GM08714 (cell line): ENCODE results near the gene CNKSR3.

Experiments
- H3K4me3 ChIP-seq: fragments of 200-500 bp; sonication (Bioruptor generic); 2 replicates; pipeline ENCODE4 v1.5.1; 2014; ENCODE audit warnings: mild to moderate bottlenecking, low read length, inconsistent platforms
- ZNF274 ChIP-seq: IDR thresholded peaks from 2 replicates; pipeline ENCODE4 v1.6.1; 2012; ENCODE audit warnings: mild to moderate bottlenecking, low read depth, low read length

The CNKSR3 gene

GRCh38 chr6:154466971-154467679 is 43.4 kb downstream of the CNKSR3 start:
- no peak overlapping the region for H3K4me3 ChIP-seq
- TF ChIP-seq ZNF274, result no peak

DNA sequence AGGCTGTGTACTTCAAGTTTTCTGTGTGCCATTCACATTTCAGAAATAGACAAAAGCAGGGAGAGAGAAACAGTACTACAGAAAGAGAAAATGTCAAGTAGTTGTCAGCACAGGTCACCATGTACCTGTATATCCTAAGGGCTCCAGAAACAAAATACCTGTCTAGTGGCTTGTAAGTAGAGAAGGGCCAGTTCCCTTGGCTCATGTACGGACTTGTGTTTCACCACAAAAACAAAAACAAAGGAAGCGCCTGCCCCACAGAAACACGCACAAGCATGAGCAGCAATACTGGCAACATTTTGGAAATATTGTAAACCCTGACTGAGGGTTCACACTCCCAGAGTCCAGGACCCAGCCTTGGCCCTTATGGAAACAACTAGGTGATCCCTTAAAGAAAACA is 44.3 kb downstream of the CNKSR3 start:
- no peak for TF ChIP-seq ZNF274
- H3K4me3 ChIP-seq, result no peak overlapping the region

DNA sequence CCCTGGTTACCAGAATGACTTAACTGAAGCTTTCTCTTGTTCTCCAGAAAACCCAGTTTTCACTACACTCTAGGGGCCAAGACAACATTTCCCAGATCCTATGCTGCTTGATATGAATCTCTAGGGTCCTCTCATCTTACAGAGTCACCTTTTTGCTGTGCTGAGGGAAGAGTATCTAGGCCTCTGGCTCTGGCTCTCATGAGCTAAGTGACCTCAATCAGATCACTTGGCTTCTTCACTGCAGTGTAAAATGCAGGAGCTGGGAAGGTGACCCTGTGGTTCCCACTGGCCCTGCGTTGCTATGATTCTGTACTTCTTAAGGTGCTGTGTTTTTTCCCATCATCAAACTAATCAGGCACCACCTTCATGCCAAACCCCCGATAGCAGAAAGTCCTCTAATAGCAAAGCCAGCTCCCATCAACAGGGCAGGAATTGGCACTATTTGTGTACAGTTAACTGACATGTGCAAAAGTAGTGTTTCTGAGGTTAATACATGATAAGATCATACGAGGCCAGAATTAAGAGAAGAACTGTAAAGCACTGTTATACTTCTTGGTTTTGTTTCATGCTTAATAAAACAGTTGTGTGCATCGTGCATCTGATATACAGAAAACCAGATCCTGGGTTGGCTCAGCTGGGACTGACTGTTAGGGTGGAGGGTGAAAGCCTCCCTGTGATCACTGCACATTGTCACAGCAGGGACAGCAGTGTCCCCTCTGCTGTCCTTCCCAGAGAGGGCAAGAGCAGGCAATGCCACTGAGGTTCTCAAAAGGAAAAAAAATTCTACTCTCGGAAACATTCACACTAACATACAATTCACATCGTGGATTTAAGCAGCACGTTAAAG is 46.7 kb downstream of the CNKSR3 start:
- no peak overlapping the region for H3K4me3 ChIP-seq
- TF ChIP-seq ZNF274, result no peak

GRCh38 chr6:154462425-154462824 is 48.1 kb downstream of the CNKSR3 start:
- no peak for TF ChIP-seq ZNF274
- no peak overlapping the region for H3K4me3 ChIP-seq

- no peak for TF ChIP-seq ZNF274
- no peak overlapping the region for H3K4me3 ChIP-seq
These were observed 49.1 kb downstream of the CNKSR3 start for GRCh38 chr6:154461348-154461747.

- no peak for TF ChIP-seq ZNF274
- H3K4me3 ChIP-seq, result no peak overlapping the region
These were observed 50.0 kb downstream of the CNKSR3 start for GRCh38 chr6:154460306-154461071.

- no peak overlapping the region for H3K4me3 ChIP-seq
- no peak for TF ChIP-seq ZNF274
These were observed 51.0 kb downstream of the CNKSR3 start for GRCh38 chr6:154459513-154459912.

DNA sequence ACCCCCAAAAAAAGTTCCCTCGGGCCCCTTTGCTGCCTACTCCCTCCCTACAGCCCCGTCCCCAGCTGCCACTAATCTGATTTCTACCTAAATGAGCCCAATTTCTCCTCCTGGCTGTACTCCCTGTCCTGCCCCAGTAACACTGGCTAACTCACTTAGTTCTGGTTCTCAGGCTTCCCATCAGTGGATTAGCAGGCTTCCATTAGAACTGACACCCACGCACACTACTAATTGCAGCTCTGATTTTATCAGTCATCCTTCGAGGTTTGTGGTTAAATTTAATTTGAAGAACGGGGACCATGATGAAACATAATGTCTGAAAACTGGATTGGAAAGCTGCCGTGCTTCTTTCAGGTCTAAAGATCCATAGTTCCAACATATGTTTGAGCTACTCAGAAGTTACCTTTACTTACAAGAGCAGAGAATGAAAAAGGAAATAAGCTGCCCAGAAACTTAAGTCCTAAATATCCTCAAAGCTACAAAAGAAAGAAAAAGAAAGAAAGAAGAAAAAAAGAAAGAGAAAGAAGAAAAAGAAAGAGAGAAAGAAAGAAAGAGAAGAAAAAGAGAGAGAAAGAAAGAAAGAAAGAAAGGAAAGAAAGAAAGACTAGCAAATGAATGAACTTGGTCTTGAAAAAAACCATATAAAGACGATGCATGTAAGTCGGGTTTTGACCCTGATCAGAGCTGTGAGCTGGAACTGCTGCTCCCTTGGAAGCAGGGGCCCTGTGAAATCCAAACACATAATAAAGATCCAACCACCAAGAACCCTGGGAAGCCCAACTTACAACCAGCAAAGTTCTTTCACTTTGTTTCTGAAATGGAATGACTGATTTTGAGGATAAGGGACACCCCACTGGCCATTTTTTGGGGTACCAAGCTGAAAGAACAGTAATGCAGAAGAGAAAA is 51.7 kb downstream of the CNKSR3 start:
- H3K4me3 ChIP-seq, result no peak overlapping the region
- no peak for TF ChIP-seq ZNF274

DNA sequence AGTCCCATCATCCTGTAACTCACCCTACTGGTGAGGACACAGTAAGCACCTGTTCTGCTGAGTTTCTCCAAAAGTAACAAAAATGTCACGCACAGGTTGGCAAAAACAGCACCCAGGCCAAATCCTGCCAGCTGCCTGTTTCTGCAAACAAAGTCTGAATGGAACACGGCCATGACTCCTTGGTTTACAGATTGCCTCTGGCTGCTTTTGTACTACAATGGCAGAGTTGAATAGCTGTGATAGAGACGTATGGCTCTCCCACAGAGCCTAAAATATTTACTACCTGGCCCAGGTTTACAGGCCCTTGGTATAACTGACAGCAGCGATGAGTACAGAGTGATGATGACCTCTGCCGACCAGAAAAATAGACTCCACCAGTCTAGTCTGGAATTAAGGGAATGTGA is 52.6 kb downstream of the CNKSR3 start:
- TF ChIP-seq ZNF274, result no peak
- H3K4me3 ChIP-seq, result no peak overlapping the region

GRCh38 chr6:154457046-154457713 is 53.3 kb downstream of the CNKSR3 start:
- TF ChIP-seq ZNF274, result no peak
- no peak overlapping the region for H3K4me3 ChIP-seq

GRCh38 chr6:154453329-154453728 is 57.2 kb downstream of the CNKSR3 start:
- H3K4me3 ChIP-seq, result no peak overlapping the region

DNA sequence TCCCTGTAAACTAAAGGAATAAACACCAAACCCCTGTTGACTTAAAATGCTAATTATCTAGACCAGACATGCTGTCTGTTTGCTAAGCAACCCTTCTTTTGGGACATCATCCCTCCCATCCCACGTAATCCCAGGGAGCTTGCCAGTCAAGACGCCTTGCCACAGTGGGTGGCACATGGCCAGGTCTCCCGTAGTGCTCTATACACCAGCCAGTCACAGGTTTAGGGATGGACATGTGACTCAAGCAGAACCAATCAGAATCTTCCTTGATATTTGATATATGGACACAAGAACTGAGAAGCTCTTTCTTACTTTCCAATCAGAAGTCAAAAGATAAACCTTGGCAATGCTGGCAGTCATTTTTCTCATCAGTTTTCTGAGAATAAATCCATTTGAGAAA is 60.0 kb downstream of the CNKSR3 start:
- no peak overlapping the region for H3K4me3 ChIP-seq
- TF ChIP-seq ZNF274, result no peak

More at GRCh38 chr6:154453329-154453728, 57.2 kb downstream of the CNKSR3 start:
- no peak for TF ChIP-seq ZNF274

DNA sequence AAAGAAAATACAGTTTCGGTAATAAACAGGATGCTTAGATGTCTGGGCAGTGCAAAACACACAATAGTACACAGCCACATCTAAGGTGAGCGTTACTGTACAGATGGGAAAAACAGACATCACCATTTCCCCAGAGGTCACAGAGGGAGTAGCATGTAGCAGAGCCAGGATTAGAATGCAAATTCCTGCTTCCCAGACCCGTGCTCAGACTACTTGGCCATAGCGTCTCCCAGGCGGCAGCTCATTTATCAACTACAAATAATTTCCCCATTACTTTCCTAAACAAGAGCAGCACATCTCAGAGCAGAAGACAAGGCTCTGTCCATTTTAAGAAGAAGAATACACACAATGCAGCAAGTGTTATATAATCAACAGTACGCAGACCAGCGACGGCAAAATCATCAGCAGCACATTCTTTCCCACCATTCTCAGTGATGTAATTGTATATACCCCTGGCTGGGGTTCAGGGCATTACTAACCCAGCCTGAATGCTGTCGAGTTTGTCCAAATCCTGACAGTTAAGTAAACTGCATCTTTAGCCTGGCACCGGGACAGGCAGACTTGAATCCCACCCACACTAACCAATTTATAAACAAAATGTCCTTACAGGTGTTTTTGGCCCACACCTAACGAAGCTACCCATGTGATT is 61.9 kb downstream of the CNKSR3 start:
- TF ChIP-seq ZNF274, result no peak
- no peak overlapping the region for H3K4me3 ChIP-seq

GRCh38 chr6:154447954-154448353 is 62.5 kb downstream of the CNKSR3 start:
- H3K4me3 ChIP-seq, result no peak overlapping the region

More at GRCh38 chr6:154447954-154448353, 62.5 kb downstream of the CNKSR3 start:
- TF ChIP-seq ZNF274, result no peak
